ENCODE data around the gene DUSP1. TPM values are rescaled to one million over a fixed set of nuclear protein-coding genes. Genes with fewer than 3 reads are reported as not detected.
A peak's percentile ranks its signal among the peaks of the same experiment; 100 is the strongest.

The DUSP1 gene
- total and polyA plus RNA-seq, 8 donors: 33.0 to 534 (median 239) TPM

DNA sequence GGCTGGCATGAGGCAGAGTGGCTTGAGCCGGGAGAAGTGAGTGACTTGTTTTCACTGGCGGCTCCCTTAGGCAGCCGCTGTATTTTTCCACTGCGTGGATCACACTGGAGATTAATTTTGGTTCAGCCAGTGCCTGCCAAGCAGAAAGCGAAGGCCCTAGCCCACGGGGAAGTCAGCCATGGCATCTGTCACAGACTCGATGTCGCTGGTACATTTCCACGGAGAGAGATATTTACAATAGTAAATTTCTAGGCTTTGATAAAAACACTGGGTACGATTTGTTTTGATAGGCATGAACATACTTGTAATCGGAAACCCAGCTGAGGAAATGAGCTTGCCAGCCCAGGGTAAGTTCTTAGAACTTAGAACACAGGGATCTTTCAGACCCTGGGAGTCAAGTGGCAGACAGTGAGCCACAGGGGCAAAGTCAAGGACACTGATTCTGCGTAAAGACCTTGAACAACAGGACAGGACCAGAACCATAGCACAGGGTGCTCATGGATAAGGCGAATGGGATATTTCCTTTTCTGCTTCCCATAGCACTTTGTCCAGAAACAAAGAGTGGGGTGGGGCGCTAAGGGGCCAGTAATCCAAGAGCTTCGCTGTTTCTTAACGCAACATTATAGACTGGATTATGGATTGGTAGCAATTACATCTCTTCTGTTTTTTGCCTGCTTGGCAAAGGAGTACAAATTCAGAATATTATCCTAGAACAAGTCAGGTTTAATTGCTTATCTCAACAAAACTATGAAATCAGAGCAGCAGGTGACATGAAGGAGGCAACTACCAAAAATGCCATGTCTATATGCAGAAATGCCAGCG, 4.5 kb downstream of the DUSP1 start:
- intact Hi-C loops (cut with DNase I): no loop called here
- DNase-seq (peak in 2 of 4 donors; percentile 73 to 81), ATAC-seq (peak; percentile 14)
- Histone ChIP-seq H3K4me3 (peak overlapping the region in 1 of 2 donors; percentile 93), H3K36me3 (peaks cover 0 to 37% of the 10 kb centered on the region in 2 donors), H3K27ac (peak overlapping the region; percentile 100), H3K27me3 (no peaks in the 10 kb centered on the region), H3K4me1 (peaks cover 15 to 61% of the 10 kb centered on the region in 2 donors), H3K9me3 (no peaks in the 10 kb centered on the region)
- TF ChIP-seq, protein P1, sequence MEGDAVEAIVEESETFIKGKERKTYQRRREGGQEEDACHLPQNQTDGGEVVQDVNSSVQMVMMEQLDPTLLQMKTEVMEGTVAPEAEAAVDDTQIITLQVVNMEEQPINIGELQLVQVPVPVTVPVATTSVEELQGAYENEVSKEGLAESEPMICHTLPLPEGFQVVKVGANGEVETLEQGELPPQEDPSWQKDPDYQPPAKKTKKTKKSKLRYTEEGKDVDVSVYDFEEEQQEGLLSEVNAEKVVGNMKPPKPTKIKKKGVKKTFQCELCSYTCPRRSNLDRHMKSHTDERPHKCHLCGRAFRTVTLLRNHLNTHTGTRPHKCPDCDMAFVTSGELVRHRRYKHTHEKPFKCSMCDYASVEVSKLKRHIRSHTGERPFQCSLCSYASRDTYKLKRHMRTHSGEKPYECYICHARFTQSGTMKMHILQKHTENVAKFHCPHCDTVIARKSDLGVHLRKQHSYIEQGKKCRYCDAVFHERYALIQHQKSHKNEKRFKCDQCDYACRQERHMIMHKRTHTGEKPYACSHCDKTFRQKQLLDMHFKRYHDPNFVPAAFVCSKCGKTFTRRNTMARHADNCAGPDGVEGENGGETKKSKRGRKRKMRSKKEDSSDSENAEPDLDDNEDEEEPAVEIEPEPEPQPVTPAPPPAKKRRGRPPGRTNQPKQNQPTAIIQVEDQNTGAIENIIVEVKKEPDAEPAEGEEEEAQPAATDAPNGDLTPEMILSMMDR (IDR thresholded peaks at IDR 0.05): no peak

DNA sequence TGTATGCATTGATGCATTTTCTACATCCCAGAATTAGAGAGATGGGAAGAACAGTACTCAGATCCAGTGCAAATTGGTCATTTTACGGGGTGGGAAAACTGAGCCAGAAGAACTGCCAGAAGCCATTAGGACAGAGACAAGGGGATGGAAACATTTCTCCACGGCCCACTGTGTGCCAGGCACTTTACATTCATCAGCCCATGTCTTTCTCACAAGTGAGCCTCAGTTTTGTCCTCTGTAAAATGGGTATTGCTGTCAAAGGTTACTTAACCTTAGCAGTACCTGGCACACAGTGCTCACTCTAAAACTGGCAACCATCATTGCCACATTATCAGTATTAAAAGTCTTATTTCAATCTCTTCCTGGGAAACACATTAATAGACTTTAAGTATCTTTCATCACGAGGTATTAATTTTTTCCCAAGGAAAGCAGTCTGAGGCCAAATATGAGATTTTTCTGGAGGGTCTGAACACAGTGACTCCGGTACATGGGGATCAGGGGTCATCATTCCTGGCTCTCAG, 5.2 kb downstream of the DUSP1 start:
- peak overlapping the region in 1 of 2 donors; percentile 93 for H3K4me3 ChIP-seq
- H3K36me3 ChIP-seq: peaks cover 0 to 35% of the 10 kb centered on the region in 2 donors
- no peaks in the 10 kb centered on the region for H3K27me3 ChIP-seq
- peak overlapping the region; percentile 100 for H3K27ac ChIP-seq
- DNase-seq: peak in 1 of 4 donors; percentile 69
- peak; percentile 0 for ATAC-seq
- TF ChIP-seq, protein P1 (IDR thresholded peaks at IDR 0.05): no peak
- H3K4me1 ChIP-seq: peaks cover 14 to 59% of the 10 kb centered on the region in 2 donors
- intact Hi-C loops (cut with DNase I): no loop called here
- H3K9me3 ChIP-seq: no peaks in the 10 kb centered on the region

DNA sequence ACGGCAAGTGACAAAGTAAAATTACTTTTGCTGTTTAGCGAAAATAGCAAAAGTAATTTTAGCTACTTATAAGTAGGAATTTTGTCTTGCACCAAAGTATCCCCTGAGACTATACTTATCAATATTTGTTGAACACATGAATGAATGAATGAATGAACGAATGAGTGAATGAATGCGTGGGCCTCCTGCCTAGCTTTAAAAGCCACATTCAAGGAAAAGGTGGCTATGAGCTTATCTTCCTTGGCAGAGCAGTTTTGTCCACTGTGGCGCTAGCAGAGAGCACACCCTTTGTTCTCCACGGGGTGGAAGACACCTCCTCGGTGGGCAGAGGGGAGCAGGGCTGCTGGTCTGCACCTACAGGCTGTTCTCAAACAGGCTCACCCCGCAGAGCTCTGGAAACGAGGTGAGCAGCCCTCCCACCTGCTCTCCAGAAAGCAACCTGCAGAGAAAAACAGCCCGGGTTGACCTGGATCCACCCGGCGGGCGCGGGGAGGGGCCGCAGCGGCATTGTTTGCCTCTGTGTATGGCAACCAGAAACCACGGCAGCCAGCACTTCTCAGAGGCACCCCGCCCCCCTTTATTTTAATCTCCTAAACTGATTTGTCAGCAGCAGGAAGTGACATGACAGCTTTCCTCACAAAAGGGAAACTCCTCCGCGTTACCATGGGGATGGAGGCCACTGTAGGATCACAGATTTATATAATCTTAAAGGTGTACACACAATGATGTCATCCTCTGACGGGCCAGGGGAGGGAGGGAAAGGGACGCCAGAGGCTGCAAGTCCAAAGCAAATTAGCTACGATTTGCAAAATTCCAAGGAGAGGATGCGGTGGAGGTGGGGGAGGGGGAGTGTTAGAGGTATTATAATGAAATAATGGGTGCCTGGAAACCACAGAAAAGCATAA, 5.9 kb downstream of the DUSP1 start:
- H3K4me1 ChIP-seq: peaks cover 14 to 59% of the 10 kb centered on the region in 2 donors
- intact Hi-C loops (cut with DNase I): no loop called here
- TF ChIP-seq, protein P1 (IDR thresholded peaks at IDR 0.05): no peak
- DNase-seq: peak; percentile 96 to 99 (median 98)
- peak; percentile 70 for ATAC-seq
- no peaks in the 10 kb centered on the region for H3K27me3 ChIP-seq
- peaks cover 0 to 4% of the 10 kb centered on the region in 2 donors for H3K9me3 ChIP-seq
- peak overlapping the region; percentile 100 for H3K27ac ChIP-seq
- H3K4me3 ChIP-seq: peak overlapping the region in 1 of 2 donors; percentile 93
- H3K36me3 ChIP-seq: peaks cover 0 to 33% of the 10 kb centered on the region in 2 donors

DNA sequence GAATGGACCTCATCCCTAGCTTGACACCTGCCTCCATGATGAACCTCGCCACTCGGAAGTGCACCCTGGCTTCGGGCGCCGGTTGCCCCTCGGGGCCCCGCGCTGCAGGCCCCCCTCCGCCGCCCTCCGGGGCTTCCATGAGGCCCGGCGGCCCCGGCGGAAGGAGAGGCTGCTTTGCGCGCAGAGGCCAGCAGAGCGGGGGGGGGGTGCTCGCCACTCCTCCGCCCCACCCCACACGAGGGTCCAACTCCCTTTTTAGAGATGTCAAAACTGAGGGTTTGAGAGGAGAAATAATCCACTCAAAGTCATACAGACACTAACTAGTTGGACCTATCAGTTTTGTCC, 7.9 kb downstream of the DUSP1 start:
- H3K4me1 ChIP-seq: peaks cover 14 to 43% of the 10 kb centered on the region in 2 donors
- no peak for DNase-seq
- TF ChIP-seq, protein P1 (IDR thresholded peaks at IDR 0.05): no peak
- H3K4me3 ChIP-seq: no peak overlapping the region
- intact Hi-C loops (cut with DNase I): no loop called here
- no peak overlapping the region for H3K27ac ChIP-seq
- ATAC-seq: no peak
- H3K27me3 ChIP-seq: no peaks in the 10 kb centered on the region
- peaks cover 0 to 13% of the 10 kb centered on the region in 2 donors for H3K36me3 ChIP-seq
- H3K9me3 ChIP-seq: peaks cover 0 to 4% of the 10 kb centered on the region in 2 donors

All from left lung (tissue), 10 donors.